VCaP (cell line): Measurements from ENCODE around the gene RBFA.

Source experiments
- H3K27ac ChIP-seq: fragments of 450-650 bp; 2 replicates; pipeline ENCODE4 v1.5.1; 2017
- TF ChIP-seq, protein P1 (sequence below): fragments of 450-650 bp; conservative IDR thresholded peaks from 2 replicates; pipeline ENCODE4 v1.5.1; 2017; ENCODE audit warnings: mild to moderate bottlenecking, moderate library complexity

Gene RBFA

DNA sequence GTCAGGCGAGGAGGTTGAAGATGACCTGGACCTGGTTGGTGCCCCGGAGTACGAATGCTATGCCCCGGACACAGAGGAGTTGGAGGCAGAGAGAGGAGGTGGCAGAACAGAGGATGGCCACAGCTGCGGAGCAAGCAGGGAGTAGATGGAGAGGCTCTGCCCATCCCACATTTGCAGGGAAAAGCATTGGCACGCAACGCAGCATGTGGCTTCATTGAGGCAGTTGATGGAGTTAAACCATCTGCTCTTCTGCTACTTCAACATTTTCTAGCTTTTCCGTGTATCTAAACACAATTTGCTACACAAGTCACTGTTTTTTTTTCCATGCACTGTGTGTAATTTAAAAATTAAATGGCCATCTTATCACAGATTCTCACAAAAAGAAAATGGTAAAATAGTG lies 11.8 kb downstream of the RBFA start:
- TF ChIP-seq, protein P1, sequence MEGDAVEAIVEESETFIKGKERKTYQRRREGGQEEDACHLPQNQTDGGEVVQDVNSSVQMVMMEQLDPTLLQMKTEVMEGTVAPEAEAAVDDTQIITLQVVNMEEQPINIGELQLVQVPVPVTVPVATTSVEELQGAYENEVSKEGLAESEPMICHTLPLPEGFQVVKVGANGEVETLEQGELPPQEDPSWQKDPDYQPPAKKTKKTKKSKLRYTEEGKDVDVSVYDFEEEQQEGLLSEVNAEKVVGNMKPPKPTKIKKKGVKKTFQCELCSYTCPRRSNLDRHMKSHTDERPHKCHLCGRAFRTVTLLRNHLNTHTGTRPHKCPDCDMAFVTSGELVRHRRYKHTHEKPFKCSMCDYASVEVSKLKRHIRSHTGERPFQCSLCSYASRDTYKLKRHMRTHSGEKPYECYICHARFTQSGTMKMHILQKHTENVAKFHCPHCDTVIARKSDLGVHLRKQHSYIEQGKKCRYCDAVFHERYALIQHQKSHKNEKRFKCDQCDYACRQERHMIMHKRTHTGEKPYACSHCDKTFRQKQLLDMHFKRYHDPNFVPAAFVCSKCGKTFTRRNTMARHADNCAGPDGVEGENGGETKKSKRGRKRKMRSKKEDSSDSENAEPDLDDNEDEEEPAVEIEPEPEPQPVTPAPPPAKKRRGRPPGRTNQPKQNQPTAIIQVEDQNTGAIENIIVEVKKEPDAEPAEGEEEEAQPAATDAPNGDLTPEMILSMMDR = no peak
- no peak overlapping the region for H3K27ac ChIP-seq

DNA sequence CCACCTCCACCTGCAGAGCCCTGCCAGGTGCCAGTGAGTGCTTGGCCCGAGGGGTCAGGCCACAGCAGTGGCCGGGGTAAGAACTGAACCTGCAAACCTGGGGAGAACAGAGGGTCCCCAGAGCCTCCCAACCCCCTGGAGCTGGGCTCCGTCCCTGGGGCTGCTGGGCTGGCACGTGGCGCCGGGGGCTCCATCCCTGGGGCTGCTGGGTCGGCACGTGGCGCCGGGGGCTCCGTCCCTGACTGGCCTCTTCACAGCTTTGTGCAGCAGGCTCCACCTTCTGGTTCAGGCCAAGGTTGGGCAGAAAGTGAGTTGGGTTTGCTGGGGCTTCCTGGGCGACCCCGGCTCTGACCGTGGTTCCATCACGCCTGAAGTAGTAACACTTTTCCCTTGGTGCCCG lies 12.2 kb downstream of the RBFA start:
- TF ChIP-seq, protein P1 = no peak
- H3K27ac ChIP-seq = no peak overlapping the region

DNA sequence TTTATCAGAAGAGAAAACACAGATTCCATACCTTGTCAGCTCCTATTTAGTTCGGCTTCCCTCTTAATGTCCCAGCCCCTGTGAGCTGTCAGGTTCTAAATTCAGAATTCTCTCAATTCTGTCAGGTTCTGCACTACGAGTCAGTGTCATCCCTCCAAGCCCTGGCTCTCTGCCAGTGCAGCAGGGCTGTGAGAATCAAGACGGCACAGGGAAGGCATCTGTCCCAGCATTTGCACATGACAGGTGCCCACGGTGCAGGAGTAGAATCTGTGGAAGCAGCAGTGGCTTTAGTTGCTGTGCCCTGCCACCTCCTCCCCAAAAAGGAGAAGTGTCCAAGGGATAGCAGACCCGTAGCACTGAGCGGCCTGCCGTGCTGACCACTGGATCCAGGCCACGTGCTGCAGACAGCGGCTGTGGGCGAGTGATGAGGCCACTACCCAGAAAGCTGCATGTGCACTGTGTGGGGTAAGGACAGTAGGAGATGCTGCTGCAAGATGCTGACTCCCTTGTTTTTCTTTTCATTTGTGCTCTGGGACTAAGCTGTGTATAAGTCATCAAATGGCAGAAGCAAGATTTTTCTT lies 12.8 kb downstream of the RBFA start:
- TF ChIP-seq, protein P1 = no peak
- H3K27ac ChIP-seq = no peak overlapping the region

DNA sequence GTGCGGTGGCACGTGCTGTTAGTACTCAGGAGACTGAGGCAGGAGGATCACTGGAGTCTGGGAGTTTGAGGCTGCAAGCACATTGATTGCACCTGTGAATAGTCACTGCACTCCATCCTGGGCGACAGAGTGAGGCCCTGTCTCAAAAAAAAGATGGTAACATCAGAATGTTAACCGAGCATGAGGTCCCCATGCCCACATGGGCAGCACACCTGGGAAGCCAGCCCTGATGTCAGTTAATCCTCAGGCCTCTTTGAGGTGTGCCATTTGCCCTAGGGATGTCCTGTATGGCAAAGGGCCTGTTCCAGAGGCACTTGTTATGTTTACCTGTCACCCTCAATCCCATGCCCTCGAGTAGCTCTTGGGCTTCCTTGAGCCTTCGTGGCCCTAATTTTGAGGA lies 16.6 kb downstream of the RBFA start:
- no peak overlapping the region for H3K27ac ChIP-seq
- TF ChIP-seq, protein P1 = no peak

DNA sequence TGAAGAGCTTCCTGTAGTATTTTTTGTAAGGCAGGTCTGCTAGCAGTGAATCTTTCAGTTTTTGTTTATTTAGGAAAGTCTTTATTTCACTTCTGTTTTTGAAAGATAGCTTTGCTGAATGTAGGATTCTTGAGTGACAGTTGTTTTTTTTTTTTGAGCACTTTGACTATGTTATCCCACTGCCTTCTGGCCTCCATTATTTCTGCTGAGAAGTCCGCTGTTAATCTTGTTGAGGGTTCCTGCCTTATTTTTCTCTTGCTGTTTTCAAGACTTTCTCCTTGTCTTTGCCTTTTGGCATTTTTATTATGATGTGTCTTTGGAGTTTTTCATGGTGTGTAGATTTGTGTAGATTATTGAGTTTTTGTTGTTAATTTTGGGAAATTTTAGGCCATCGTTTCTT lies 21.9 kb downstream of the RBFA start:
- H3K27ac ChIP-seq = no peak overlapping the region
- TF ChIP-seq, protein P1 = no peak

DNA sequence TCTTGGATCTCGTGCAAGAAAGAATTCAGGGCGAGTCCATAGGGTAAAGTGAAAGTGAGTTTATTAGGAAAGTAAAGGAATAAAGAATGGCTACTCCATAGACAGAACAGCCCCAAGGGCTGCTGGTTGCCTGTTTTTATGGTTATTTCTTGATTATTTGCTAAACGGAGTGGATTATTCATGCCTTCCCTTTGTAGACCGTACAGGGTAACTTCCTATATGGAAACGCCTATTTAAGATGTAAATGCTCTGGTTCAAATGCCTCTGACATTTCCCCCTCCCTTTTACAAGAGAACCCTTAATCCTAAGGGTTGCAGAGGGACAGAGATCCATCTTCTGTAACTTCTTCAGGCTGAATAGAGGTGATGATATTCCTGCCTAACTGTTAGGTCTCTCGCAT lies 25.7 kb downstream of the RBFA start:
- no peak overlapping the region for H3K27ac ChIP-seq
- TF ChIP-seq, protein P1 = no peak

DNA sequence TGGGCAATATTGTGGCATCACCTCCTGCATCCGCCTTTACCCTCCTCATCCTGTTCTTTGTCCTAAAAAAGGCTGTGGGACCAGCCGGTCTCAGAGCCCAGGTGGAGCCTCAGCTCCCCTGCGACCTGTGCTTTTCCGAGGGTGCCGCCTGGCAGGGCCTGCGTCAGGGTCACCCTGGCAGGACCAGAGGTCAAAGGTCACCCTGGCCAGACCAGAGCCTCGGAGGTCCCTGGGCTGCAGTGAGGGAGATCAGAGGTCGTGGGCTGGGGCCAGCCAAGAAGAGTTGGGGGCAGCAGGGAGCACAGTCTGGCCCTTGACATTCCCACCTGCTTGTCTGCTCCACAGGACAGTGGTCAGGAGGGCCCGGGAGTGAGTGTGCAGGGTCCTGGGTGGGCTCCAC lies 31.5 kb downstream of the RBFA start:
- no peak overlapping the region for H3K27ac ChIP-seq
- TF ChIP-seq, protein P1 = no peak
